GM12878 (cell line): Measurements from ENCODE around the gene AFF1. TPM values are rescaled to one million over a fixed set of nuclear protein-coding genes. Genes with fewer than 3 reads are reported as not detected.

ENCODE experiments used
- ATAC-seq: fragments of 200-7000 bp; cut with Tn5 transposase; 3 replicates; pipeline ENCODE4 v1.9.1; 2020; ENCODE audit warnings: mild to moderate bottlenecking, moderate library complexity
- BruUV-seq: library from RNA; stranded (reverse); fragments of 400-500 nt; replicated peaks from 2 replicates; lab custom pipeline; 2021; lab: Mats Ljungman, UMichigan
- CTCF ChIA-PET: fragments of 300-600 bp; sonication (Branson Sonifier 250); formaldehyde crosslinking; extraction: SDS; loops from one replicate; lab custom pipeline; 2021; ENCODE audit warnings: inconsistent platforms; lab: Yijun Ruan, JAX
- POLR2A ChIA-PET: fragments of 350-600 bp; formaldehyde crosslinking; extraction: SDS; loops from one replicate; lab custom pipeline; 2021; ENCODE audit warnings: inconsistent platforms; lab: Charles Lee
- RAD21 ChIA-PET: fragments of 300-600 bp; sonication (Branson Sonifier 250); formaldehyde crosslinking; loops from one replicate; lab custom pipeline; 2023; ENCODE audit warnings: antibody characterized with exemption; ENCODE audit not compliant: unreplicated experiment; lab: Charles Lee
- SMC1A ChIA-PET: fragments of 300-600 bp; sonication (Branson Sonifier 250); formaldehyde crosslinking; loops from one replicate; lab custom pipeline; 2023; ENCODE audit not compliant: unreplicated experiment, uncharacterized antibody; lab: Charles Lee
- DNase-seq: peaks from one replicate; pipeline ENCODE4 v3.0.0-alpha.2; 2011; ENCODE audit warnings: low read depth, low spot score
- FAIRE-seq: peaks from 3 replicates; lab custom pipeline; 2011; peaks lifted over from hg19 to GRCh38; lab: Jason Lieb, UNC
- H2AFZ ChIP-seq: 2 replicates; pipeline ENCODE4 v1.6.0; 2011; ENCODE audit warnings: low read depth, low read length, control low read depth; ENCODE audit not compliant: control insufficient read depth
- H3K27ac ChIP-seq: 2 replicates; pipeline ENCODE4 v1.5.1; 2011; ENCODE audit warnings: control low read depth; ENCODE audit not compliant: control insufficient read depth, insufficient read depth
- H3K27me3 ChIP-seq, 2 experiments: replicated peaks in 1 of 2; 2 replicates each; pipeline versions ENCODE4 v1.6.0 to v1.6.1; 2011; ENCODE audit warnings: low read length in 1 of 2; ENCODE audit not compliant: control insufficient read depth in 2 of 2, insufficient read depth in 2 of 2
- H3K36me3 ChIP-seq, 2 experiments: 2 replicates each; pipeline ENCODE4 v1.5.1; 2011; ENCODE audit warnings: low read length in 1 of 2; ENCODE audit not compliant: control insufficient read depth in 2 of 2, insufficient read depth in 2 of 2
- H3K4me1 ChIP-seq: 2 replicates; pipeline ENCODE4 v1.6.1; 2011; ENCODE audit warnings: mild to moderate bottlenecking, low read length, moderate library complexity, mixed read lengths; ENCODE audit not compliant: control insufficient read depth, insufficient read depth
- H3K4me2 ChIP-seq: 2 replicates; pipeline ENCODE4 v1.6.0; 2011; ENCODE audit warnings: control low read depth; ENCODE audit not compliant: control insufficient read depth, insufficient read depth
- H3K4me3 ChIP-seq: fragments of 200-600 bp; sonication (generic); 2 replicates; pipeline ENCODE4 v1.5.1; 2016
- H3K79me2 ChIP-seq: 2 replicates; pipeline ENCODE4 v1.6.0; 2011; ENCODE audit warnings: low read length; ENCODE audit not compliant: control insufficient read depth, insufficient read depth
- H3K9ac ChIP-seq: 2 replicates; pipeline ENCODE4 v1.8.0; 2011; ENCODE audit warnings: low read length, control low read depth, mixed read lengths; ENCODE audit not compliant: control insufficient read depth, insufficient read depth
- H3K9me3 ChIP-seq: replicated peaks from 3 replicates; pipeline ENCODE4 v1.5.1; 2011; ENCODE audit warnings: mild to moderate bottlenecking, low read length; ENCODE audit not compliant: control insufficient read depth, insufficient read depth
- H4K20me1 ChIP-seq: 2 replicates; pipeline ENCODE4 v1.6.0; 2011; ENCODE audit not compliant: control insufficient read depth, insufficient read depth
- ATF3 ChIP-seq: IDR thresholded peaks from 2 replicates; pipeline ENCODE4 v1.6.1; 2011; ENCODE audit warnings: low read depth, mild to moderate bottlenecking, low read length, moderate library complexity, borderline replicate concordance; ENCODE audit errors: extremely low read depth
- HDGF ChIP-seq: fragments of 450-650 bp; IDR thresholded peaks from 2 replicates; pipeline ENCODE4 v1.6.1; 2016; ENCODE audit warnings: antibody characterized with exemption
- RUNX3 ChIP-seq: IDR thresholded peaks from 2 replicates; pipeline ENCODE4 v1.6.1; 2012; ENCODE audit warnings: low read length, inconsistent platforms
- SMAD5 ChIP-seq: IDR thresholded peaks from 2 replicates; pipeline ENCODE4 v1.6.1; 2016; ENCODE audit warnings: antibody characterized with exemption, low read depth
- USF1 ChIP-seq: IDR thresholded peaks from 2 replicates; pipeline ENCODE4 v1.6.1; 2011; ENCODE audit warnings: borderline replicate concordance, low read depth, mild to moderate bottlenecking, moderate library complexity, mixed read lengths, low read length; ENCODE audit not compliant: insufficient read depth; ENCODE audit errors: extremely low read length
- WGBS: methylation state at CpG from one replicate; pipeline ENCODE4 v1.1.6; 2016; ENCODE audit warnings: low lambda C conversion rate; ENCODE audit not compliant: insufficient replicate concordance, insufficient coverage; ENCODE audit errors: missing lambda C conversion rate; 5-methylcytosine and 5-hydroxymethylcytosine counted together
- in situ Hi-C: fragments of 300-500 bp; cut with MboI; formaldehyde crosslinking; loops from 9 replicates; pipeline ENCODE4 v1.14.3; 2018; ENCODE audit warnings: mixed read lengths
- intact Hi-C: fragments of 100-400 bp; cut with micrococcal nuclease; formaldehyde crosslinking; loops from one replicate; pipeline ENCODE4 v1.14.2; 2022; ENCODE audit not compliant: unreplicated experiment
- polyA plus RNA-seq, 11 experiments: library from polyadenylated mRNA; depleted of rRNA in 4 of 11; unstranded in 6 of 11; stranded (reverse) in 5 of 11; fragments of >200 nt; fragmentation: Nextera tagmentation in 4 of 11; fragmentation: Illumina TruSeq in 1 of 11; extraction: Ambion mirVana in 4 of 11; extraction: Trizol in 1 of 11; gene quantifications; 1 replicate in 1 of 11; 2 replicates in 10 of 11; pipeline versions ENCODE4 v1.2.1 to v1.2.3, GENCODE V29; 2011 to 2016; ENCODE audit warnings: inconsistent platforms in 2 of 11, missing spikeins in 2 of 11, low read depth in 1 of 11
- total RNA-seq, 4 experiments: library from RNA; depleted of rRNA in 3 of 4; stranded (reverse); fragments of >200 nt in 3 of 4; fragmentation: Illumina TruSeq in 1 of 4; extraction: Trizol in 1 of 4; gene quantifications; 2 replicates each; pipeline versions ENCODE4 v1.2.1 to v1.2.3, GENCODE V29; 2013 to 2021

Gene AFF1
- total and polyA plus RNA-seq, 10 of the 15 experiments (the other 5 are each of a cell fraction or from before 2014, with no cell fraction given) = 3.5 to 56.1 (median 21.5) TPM

GRCh38 chr4:87100168-87100567 is 165.4 kb downstream of the AFF1 start:
- Histone ChIP-seq H3K27me3 (no peaks in the 10 kb centered on the region), H4K20me1 (no peaks in the 10 kb centered on the region), H3K27ac (no peak overlapping the region), H3K4me2 (no peak overlapping the region), H2AFZ (no peak overlapping the region), H3K4me1 (no peaks in the 10 kb centered on the region), H3K79me2 (peaks cover 4% of the 10 kb centered on the region), H3K9ac (no peak overlapping the region), H3K9me3 (no peaks in the 10 kb centered on the region), H3K4me3 (no peak overlapping the region), H3K36me3 (peaks cover 0 to 14% of the 10 kb centered on the region in 2 experiments; a peak in 2 of 4 replicates)
- ChIA-PET POLR2A (interaction anchor here (0.6 kb wide), 1 partner anchor 137 kb away, joined by 4 read pairs; no protein-coding TSS in a partner anchor), RAD21 (interaction anchor here (1.1 kb wide), 1 partner anchor 135 kb away, joined by 3 read pairs; no protein-coding TSS in a partner anchor), SMC1A (interaction anchor here (0.8 to 1.7 kb wide), 3 partner anchors 57 to 177 kb away, joined by 3 to 4 read pairs (median 3); no protein-coding TSS in a partner anchor), CTCF (interaction anchor here (0.6 to 5.5 kb wide), 5 partner anchors 9 to 600 kb away, joined by 3 to 70 read pairs (median 4); no protein-coding TSS in a partner anchor)
- DNase-seq = no peak
- no peak for ATAC-seq
- no peak for FAIRE-seq
- intact Hi-C loops (no loop called here), in situ Hi-C loops (no loop called here)
- TF ChIP-seq USF1 (no peak), HDGF (no peak), RUNX3 (no peak), SMAD5 (no peak), ATF3 (no peak)
- 96% methylated on average over 1 of the region's 1 CpG for WGBS
- no TSS peak for BruUV-seq
